ENCODE measurements around the gene METAP1.
"Not testable (repeated sequence)": the region's sequence is repeated elsewhere in the genome, so short reads cannot be mapped to it uniquely, and the experiment has no call there.

METAP1 gene

DNA sequence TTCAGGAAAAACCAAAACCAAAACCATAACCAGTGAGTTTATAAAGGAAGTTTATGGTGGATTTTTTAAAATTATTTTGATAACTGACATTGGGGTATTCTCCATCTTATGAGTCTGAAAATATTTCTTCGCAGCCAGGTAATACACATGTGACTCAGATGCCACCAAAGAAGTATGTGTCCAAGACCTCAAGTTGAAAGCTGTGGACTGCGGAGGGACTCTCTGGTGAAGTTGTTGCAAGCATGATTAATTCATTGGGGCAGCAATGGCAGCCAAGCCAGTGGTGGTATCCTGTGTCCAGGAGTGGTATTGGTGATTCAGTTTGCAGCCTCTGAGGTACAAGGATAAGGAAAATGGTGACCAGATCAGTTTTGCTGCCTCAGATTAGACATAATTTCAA is 107.1 kb downstream of the METAP1 start:
- DNase-seq: no peak

DNA sequence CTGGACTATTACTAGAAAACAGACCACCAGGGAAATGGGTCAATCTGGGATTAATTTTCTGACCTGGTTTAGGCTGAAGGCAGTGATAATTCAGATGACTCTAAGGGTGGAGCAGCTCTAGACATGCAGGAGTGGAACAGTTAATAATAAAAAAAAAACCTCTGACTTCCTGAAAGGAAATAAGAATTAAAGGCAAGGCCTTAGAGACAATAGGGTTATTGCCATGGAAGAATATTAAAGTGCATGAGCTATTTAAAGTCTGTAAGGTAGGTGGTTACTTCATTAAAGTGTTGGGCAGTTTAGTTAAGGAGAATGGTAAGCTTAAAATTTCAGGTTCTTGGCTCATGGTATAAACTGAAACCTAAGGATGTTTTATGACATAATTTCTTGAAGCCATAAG is 107.6 kb downstream of the METAP1 start:
- no peak for DNase-seq

- no peak for DNase-seq
Measured at GRCh38 chr4:99104153-99104552, 108.6 kb downstream of the METAP1 start.

DNA sequence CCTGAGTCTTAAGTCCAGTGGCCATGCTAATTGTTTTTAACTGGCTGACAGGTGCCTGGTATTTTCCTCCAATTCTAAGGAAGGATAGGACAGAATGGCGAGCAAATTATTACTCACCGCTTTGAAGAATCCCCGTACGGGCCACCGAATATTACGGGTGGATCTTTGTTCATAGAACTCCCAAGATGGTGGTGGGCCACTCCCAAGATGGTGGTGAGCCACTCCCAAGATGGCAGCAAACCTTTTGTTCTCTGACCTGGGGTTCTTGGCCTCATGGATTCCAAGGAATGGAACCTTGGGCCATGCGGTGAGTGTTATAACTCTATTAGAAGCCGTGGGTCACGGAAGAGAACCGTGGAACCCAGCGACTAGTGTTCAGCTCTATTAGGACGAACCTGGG is 113.8 kb downstream of the METAP1 start:
- DNase-seq: not testable (repeated sequence)
